ENCODE results near the gene STEAP2.
"Not testable (repeated sequence)": the region's sequence is repeated elsewhere in the genome, so short reads cannot be mapped to it uniquely, and the experiment has no call there.

STEAP2 gene

GRCh38 chr7:90243556-90243955, 32.0 kb downstream of the STEAP2 start:
- Histone ChIP-seq H3K9ac (ENCODE audit: low read depth in 1 of 2, low read length in 2 of 2) (no peak overlapping the region), H3K4me1 (ENCODE audit: control insufficient read depth in 2 of 2, insufficient read depth in 2 of 2, low read length in 2 of 2) (peaks cover 11 to 21% of the 10 kb centered on the region in 2 donors), H3K27ac (ENCODE audit: low read depth in 2 of 2, low read length in 2 of 2) (peak overlapping the region in 1 of 2 donors; percentile 0), H3K4me3 (ENCODE audit: low read length in 2 of 2) (no peak overlapping the region), H3K36me3 (ENCODE audit: control insufficient read depth in 2 of 2, insufficient read depth in 2 of 2, low read length in 2 of 2) (no peaks in the 10 kb centered on the region), H3K9me3 (ENCODE audit: control insufficient read depth in 2 of 2, low read length in 2 of 2) (no peaks in the 10 kb centered on the region), H3K27me3 (ENCODE audit: control insufficient read depth in 2 of 2, insufficient read depth in 2 of 2, low read length in 2 of 2) (no peaks in the 10 kb centered on the region)

GRCh38 chr7:90244565-90244908, 33.0 kb downstream of the STEAP2 start:
- H3K27me3 ChIP-seq (ENCODE audit: control insufficient read depth in 2 of 2, insufficient read depth in 2 of 2, low read length in 2 of 2): no peaks in the 10 kb centered on the region
- H3K4me1 ChIP-seq (ENCODE audit: control insufficient read depth in 2 of 2, insufficient read depth in 2 of 2, low read length in 2 of 2): peaks cover 11 to 21% of the 10 kb centered on the region in 2 donors
- no peaks in the 10 kb centered on the region for H3K36me3 ChIP-seq (ENCODE audit: control insufficient read depth in 2 of 2, insufficient read depth in 2 of 2, low read length in 2 of 2)
- no peak overlapping the region for H3K27ac ChIP-seq (ENCODE audit: low read depth in 2 of 2, low read length in 2 of 2)
- H3K9me3 ChIP-seq (ENCODE audit: control insufficient read depth in 2 of 2, low read length in 2 of 2): no peaks in the 10 kb centered on the region
- peak overlapping the region in 1 of 2 donors; percentile 80 for H3K9ac ChIP-seq (ENCODE audit: low read depth in 1 of 2, low read length in 2 of 2)
- H3K4me3 ChIP-seq (ENCODE audit: low read length in 2 of 2): peak overlapping the region; percentile 89 to 93

GRCh38 chr7:90244909-90245851, 33.6 kb downstream of the STEAP2 start, which contains the start of gene CFAP69:
TSS of gene CFAP69 (plus strand) at chr7:90245174. CDS start at chr7:90245425, 251 bp downstream.
- Histone ChIP-seq H3K4me1 (ENCODE audit: control insufficient read depth in 2 of 2, insufficient read depth in 2 of 2, low read length in 2 of 2) (peaks cover 11 to 21% of the 10 kb centered on the region in 2 donors), H3K4me3 (ENCODE audit: low read length in 2 of 2) (peak within 1 kb of the TSS; percentile 89 to 93), H3K27me3 (ENCODE audit: control insufficient read depth in 2 of 2, insufficient read depth in 2 of 2, low read length in 2 of 2) (no peaks in the 10 kb centered on the region), H3K27ac (ENCODE audit: low read depth in 2 of 2, low read length in 2 of 2) (no peak within 1 kb of the TSS), H3K36me3 (ENCODE audit: control insufficient read depth in 2 of 2, insufficient read depth in 2 of 2, low read length in 2 of 2) (no peaks in the 10 kb centered on the region), H3K9ac (ENCODE audit: low read depth in 1 of 2, low read length in 2 of 2) (peak within 1 kb of the TSS; percentile 78 to 80), H3K9me3 (ENCODE audit: control insufficient read depth in 2 of 2, low read length in 2 of 2) (no peaks in the 10 kb centered on the region)

GRCh38 chr7:90246171-90246570, 34.6 kb downstream of the STEAP2 start:
- Histone ChIP-seq H3K27me3 (ENCODE audit: control insufficient read depth in 2 of 2, insufficient read depth in 2 of 2, low read length in 2 of 2) (no peaks in the 10 kb centered on the region), H3K4me3 (ENCODE audit: low read length in 2 of 2) (peak overlapping the region; percentile 24 to 93), H3K36me3 (ENCODE audit: control insufficient read depth in 2 of 2, insufficient read depth in 2 of 2, low read length in 2 of 2) (no peaks in the 10 kb centered on the region), H3K9ac (ENCODE audit: low read depth in 1 of 2, low read length in 2 of 2) (no peak overlapping the region), H3K9me3 (ENCODE audit: control insufficient read depth in 2 of 2, low read length in 2 of 2) (no peaks in the 10 kb centered on the region), H3K27ac (ENCODE audit: low read depth in 2 of 2, low read length in 2 of 2) (no peak overlapping the region), H3K4me1 (ENCODE audit: control insufficient read depth in 2 of 2, insufficient read depth in 2 of 2, low read length in 2 of 2) (peaks cover 11 to 21% of the 10 kb centered on the region in 2 donors)

- no peak overlapping the region for H3K9ac ChIP-seq (ENCODE audit: low read depth in 1 of 2, low read length in 2 of 2)
- no peak overlapping the region for H3K4me3 ChIP-seq (ENCODE audit: low read length in 2 of 2)
- no peak overlapping the region for H3K27ac ChIP-seq (ENCODE audit: low read depth in 2 of 2, low read length in 2 of 2)
- no peaks in the 10 kb centered on the region for H3K9me3 ChIP-seq (ENCODE audit: control insufficient read depth in 2 of 2, low read length in 2 of 2)
- H3K27me3 ChIP-seq (ENCODE audit: control insufficient read depth in 2 of 2, insufficient read depth in 2 of 2, low read length in 2 of 2): no peaks in the 10 kb centered on the region
- peaks cover 4 to 17% of the 10 kb centered on the region in 2 donors for H3K4me1 ChIP-seq (ENCODE audit: control insufficient read depth in 2 of 2, insufficient read depth in 2 of 2, low read length in 2 of 2)
- no peaks in the 10 kb centered on the region for H3K36me3 ChIP-seq (ENCODE audit: control insufficient read depth in 2 of 2, insufficient read depth in 2 of 2, low read length in 2 of 2)
Observed at GRCh38 chr7:90248706-90249105, 37.2 kb downstream of the STEAP2 start.

- H3K4me1 ChIP-seq (ENCODE audit: control insufficient read depth in 2 of 2, insufficient read depth in 2 of 2, low read length in 2 of 2): peaks cover under 1 to 5% of the 10 kb centered on the region in 2 donors
- H3K9ac ChIP-seq (ENCODE audit: low read depth in 1 of 2, low read length in 2 of 2): no peak overlapping the region
- no peaks in the 10 kb centered on the region for H3K9me3 ChIP-seq (ENCODE audit: control insufficient read depth in 2 of 2, low read length in 2 of 2)
- H3K36me3 ChIP-seq (ENCODE audit: control insufficient read depth in 2 of 2, insufficient read depth in 2 of 2, low read length in 2 of 2): no peaks in the 10 kb centered on the region
- H3K4me3 ChIP-seq (ENCODE audit: low read length in 2 of 2): no peak overlapping the region
- peak overlapping the region in 1 of 2 donors; percentile 34 for H3K27ac ChIP-seq (ENCODE audit: low read depth in 2 of 2, low read length in 2 of 2)
- no peaks in the 10 kb centered on the region for H3K27me3 ChIP-seq (ENCODE audit: control insufficient read depth in 2 of 2, insufficient read depth in 2 of 2, low read length in 2 of 2)
Observed at GRCh38 chr7:90250601-90251303, 39.2 kb downstream of the STEAP2 start.

- no peaks in the 10 kb centered on the region for H3K36me3 ChIP-seq (ENCODE audit: control insufficient read depth in 2 of 2, insufficient read depth in 2 of 2, low read length in 2 of 2)
- no peaks in the 10 kb centered on the region for H3K9me3 ChIP-seq (ENCODE audit: control insufficient read depth in 2 of 2, low read length in 2 of 2)
- H3K27ac ChIP-seq (ENCODE audit: low read depth in 2 of 2, low read length in 2 of 2): peak overlapping the region in 1 of 2 donors; percentile 34
- H3K4me1 ChIP-seq (ENCODE audit: control insufficient read depth in 2 of 2, insufficient read depth in 2 of 2, low read length in 2 of 2): peaks cover 0 to under 1% of the 10 kb centered on the region in 2 donors
- H3K4me3 ChIP-seq (ENCODE audit: low read length in 2 of 2): no peak overlapping the region
- H3K27me3 ChIP-seq (ENCODE audit: control insufficient read depth in 2 of 2, insufficient read depth in 2 of 2, low read length in 2 of 2): no peaks in the 10 kb centered on the region
- no peak overlapping the region for H3K9ac ChIP-seq (ENCODE audit: low read depth in 1 of 2, low read length in 2 of 2)
Observed at GRCh38 chr7:90251304-90251635, 39.7 kb downstream of the STEAP2 start.

- H3K27ac ChIP-seq (ENCODE audit: low read depth in 2 of 2, low read length in 2 of 2); H3K36me3 ChIP-seq (ENCODE audit: control insufficient read depth in 2 of 2, insufficient read depth in 2 of 2, low read length in 2 of 2); H3K9ac ChIP-seq (ENCODE audit: low read depth in 1 of 2, low read length in 2 of 2); H3K9me3 ChIP-seq (ENCODE audit: control insufficient read depth in 2 of 2, low read length in 2 of 2); H3K4me1 ChIP-seq (ENCODE audit: control insufficient read depth in 2 of 2, insufficient read depth in 2 of 2, low read length in 2 of 2); H3K4me3 ChIP-seq (ENCODE audit: low read length in 2 of 2); H3K27me3 ChIP-seq (ENCODE audit: control insufficient read depth in 2 of 2, insufficient read depth in 2 of 2, low read length in 2 of 2): not testable (repeated sequence)
Observed at GRCh38 chr7:90256011-90256410, 44.5 kb downstream of the STEAP2 start.

- Histone ChIP-seq H3K27me3 (ENCODE audit: control insufficient read depth in 2 of 2, insufficient read depth in 2 of 2, low read length in 2 of 2) (no peaks in the 10 kb centered on the region), H3K27ac (ENCODE audit: low read depth in 2 of 2, low read length in 2 of 2) (no peak overlapping the region), H3K36me3 (ENCODE audit: control insufficient read depth in 2 of 2, insufficient read depth in 2 of 2, low read length in 2 of 2) (no peaks in the 10 kb centered on the region), H3K4me1 (ENCODE audit: control insufficient read depth in 2 of 2, insufficient read depth in 2 of 2, low read length in 2 of 2) (no peaks in the 10 kb centered on the region), H3K9ac (ENCODE audit: low read depth in 1 of 2, low read length in 2 of 2) (no peak overlapping the region), H3K4me3 (ENCODE audit: low read length in 2 of 2) (no peak overlapping the region), H3K9me3 (ENCODE audit: control insufficient read depth in 2 of 2, low read length in 2 of 2) (no peaks in the 10 kb centered on the region)
Observed at GRCh38 chr7:90256778-90257177, 45.2 kb downstream of the STEAP2 start.

GRCh38 chr7:90261441-90261840, 49.9 kb downstream of the STEAP2 start:
- Histone ChIP-seq H3K4me3 (ENCODE audit: low read length in 2 of 2) (no peak overlapping the region), H3K4me1 (ENCODE audit: control insufficient read depth in 2 of 2, insufficient read depth in 2 of 2, low read length in 2 of 2) (no peaks in the 10 kb centered on the region), H3K9me3 (ENCODE audit: control insufficient read depth in 2 of 2, low read length in 2 of 2) (no peaks in the 10 kb centered on the region), H3K27ac (ENCODE audit: low read depth in 2 of 2, low read length in 2 of 2) (no peak overlapping the region), H3K9ac (ENCODE audit: low read depth in 1 of 2, low read length in 2 of 2) (no peak overlapping the region), H3K27me3 (ENCODE audit: control insufficient read depth in 2 of 2, insufficient read depth in 2 of 2, low read length in 2 of 2) (no peaks in the 10 kb centered on the region), H3K36me3 (ENCODE audit: control insufficient read depth in 2 of 2, insufficient read depth in 2 of 2, low read length in 2 of 2) (no peaks in the 10 kb centered on the region)

Data from mucosa of rectum (tissue), 2 donors.